NCI-H2171 treated with DMSO at 0.1 percent for 48 hours (cell line): Measurements from ENCODE around the gene CREB1.
A peak's percentile ranks its signal among the peaks of the same experiment; 100 is the strongest.
"Not testable (repeated sequence)": the region's sequence is repeated elsewhere in the genome, so short reads cannot be mapped to it uniquely, and the experiment has no call there.

Experiments
- DNase-seq: peaks from one replicate; lab custom pipeline; 2025; lab: John Stamatoyannopoulos, UW

CREB1 gene

GRCh38 chr2:207529330-207530159, at the start of gene CREB1:
Gene CREB1, plus strand, starts transcription at chr2:207529962. Its CDS starts 25,674 bp downstream, at chr2:207555636.
- DNase-seq: peak; percentile 95

GRCh38 chr2:207480521-207481040, 49.2 kb upstream of the CREB1 start:
- DNase-seq: no peak

DNA sequence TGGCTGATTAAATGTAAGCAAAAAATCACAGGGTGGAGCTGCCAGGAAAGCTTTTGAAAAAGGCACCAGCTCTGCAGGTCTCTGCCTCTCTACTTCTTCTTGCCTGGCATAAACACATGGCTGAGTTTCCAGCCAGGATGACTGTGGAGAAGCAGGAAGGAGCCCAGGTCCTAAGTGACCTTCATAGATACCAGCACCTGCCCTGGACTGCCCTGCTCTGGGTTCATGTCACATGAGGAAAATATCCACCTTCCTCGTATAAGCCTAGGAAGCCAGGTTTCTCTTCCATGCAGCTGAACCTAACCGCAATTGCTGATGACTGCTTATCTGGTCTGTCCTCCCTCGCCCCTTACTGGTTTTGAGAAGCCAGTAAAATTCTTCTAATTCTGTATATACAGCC, 47.8 kb upstream of the CREB1 start:
- DNase-seq: no peak

GRCh38 chr2:207482630-207483029, 47.1 kb upstream of the CREB1 start:
- DNase-seq: no peak

- no peak for DNase-seq
These were observed 46.7 kb upstream of the CREB1 start for GRCh38 chr2:207483066-207483465.

GRCh38 chr2:207483477-207483876, 46.3 kb upstream of the CREB1 start:
- DNase-seq: no peak

DNA sequence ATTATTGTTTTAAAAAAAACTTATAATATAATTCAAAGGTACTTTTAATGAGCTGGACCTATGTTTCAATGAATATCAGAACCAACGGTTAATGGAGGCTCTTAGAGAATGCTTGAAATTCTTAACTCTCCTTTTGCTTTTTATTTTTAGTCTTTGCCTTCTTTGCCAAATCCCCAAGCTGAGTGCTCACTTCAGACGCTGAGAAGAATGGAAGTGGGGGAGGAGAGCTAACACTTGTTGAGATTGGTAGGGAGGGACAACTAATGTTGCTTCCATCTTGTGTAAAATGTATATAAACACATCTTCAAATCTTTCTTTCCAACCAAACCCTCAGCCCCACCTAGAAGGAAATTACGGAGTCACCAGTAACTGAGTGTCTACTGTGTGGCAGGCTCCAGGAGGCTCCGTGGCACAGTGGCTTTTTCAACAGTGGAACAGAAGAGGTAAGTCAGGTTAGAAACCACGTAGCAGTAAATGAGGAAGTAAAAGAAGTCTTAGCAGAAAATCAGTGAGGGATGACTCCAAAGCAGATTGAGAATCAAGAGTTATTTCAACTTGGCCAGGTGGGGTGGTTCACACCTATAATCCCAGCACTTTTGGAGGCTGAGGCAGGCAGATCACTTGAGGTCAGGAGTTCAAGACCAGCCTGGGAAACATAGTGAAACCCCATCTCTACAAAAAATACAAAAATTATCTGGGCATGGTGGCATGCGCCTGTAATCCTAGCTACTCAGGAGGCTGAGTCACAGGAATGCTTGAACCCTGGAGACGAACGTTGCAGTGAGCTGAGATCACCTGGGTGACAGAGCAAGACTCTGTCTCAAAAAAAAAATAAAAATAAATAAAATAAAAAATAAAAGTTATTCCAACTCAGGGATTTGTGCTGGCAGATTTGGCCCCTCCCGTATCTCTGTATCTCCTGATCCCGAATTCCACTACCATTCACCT, 45.0 kb upstream of the CREB1 start:
- DNase-seq: no peak

- DNase-seq: no peak
These were observed 42.0 kb upstream of the CREB1 start for GRCh38 chr2:207487650-207488311.

DNA sequence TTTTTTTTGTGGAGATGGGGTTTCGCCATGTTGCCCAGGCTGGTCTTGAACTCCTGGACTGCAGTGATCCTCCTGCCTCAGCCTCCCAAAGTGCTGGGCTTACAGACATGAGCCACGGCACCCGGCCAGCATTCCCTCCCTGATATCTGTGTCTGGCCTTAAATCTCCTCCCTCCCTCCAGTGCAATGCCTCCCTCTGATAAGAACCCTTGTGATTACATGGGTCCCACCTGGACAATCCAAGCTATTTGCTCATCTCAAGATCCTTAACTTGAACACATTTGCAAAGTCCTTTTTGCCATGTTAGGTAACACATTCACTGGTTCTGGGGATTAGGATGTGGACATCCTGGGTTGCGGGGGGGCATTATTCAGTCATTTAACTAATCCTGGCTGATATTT, 40.5 kb upstream of the CREB1 start:
- DNase-seq: no peak

- DNase-seq: no peak
These were observed 39.3 kb upstream of the CREB1 start for GRCh38 chr2:207490441-207490840.

DNA sequence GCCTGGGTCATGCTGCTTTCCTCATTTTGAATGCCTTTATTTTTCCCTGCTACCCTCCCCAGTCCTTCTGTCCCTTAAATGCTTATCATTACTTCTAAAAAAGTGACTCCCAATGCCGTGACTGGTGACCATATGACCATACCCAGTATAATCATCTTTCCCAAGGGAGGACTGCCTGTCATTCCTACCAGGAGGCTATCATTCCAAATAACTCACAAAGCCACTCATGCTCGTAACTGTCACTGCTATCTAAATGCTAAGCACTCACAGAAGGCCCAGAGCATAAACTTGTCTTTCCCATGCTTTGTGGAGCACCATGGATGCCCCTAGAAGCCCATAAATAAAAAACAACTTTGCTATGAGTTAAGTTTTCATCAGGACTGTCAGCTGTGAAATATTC, 38.7 kb upstream of the CREB1 start:
- DNase-seq: no peak

DNA sequence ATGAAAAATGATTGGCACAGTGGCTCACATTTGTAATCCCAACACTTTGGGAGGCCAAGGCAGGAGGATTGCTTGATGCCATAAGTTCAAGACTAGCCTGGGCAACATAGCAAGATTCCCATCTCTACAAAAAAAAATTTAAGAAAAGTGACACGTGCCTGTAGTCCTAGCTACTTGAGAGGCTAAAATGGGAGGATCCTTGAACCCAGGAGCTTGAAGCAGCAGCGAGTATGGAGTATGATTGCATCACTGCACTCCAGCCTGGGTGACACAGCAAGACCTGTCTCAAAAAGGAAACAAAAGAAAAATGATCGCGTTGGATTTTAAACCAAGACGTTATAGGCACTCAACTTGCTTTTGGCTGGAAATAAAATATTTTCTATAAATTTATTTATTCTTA, 37.8 kb upstream of the CREB1 start:
- no peak for DNase-seq

- no peak for DNase-seq
These were observed 37.3 kb upstream of the CREB1 start for GRCh38 chr2:207492461-207492860.

DNA sequence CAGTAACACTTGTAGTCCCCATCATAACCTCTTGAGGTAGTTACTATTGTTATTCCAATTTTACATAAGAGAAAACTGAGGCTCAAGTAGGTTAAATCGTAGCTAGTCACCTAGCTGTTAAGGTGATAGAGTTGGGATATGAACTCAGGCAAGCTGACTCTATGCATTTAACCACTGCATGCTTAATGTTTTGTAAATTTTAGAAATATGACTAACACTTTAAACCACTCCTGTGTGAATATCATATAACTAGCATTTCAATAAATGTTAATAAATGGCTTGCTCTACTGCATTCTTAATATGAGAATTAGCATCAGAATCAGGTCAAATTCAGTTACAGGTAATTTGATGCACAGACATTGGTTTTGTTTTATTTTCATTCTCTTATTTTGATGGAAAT, 35.6 kb upstream of the CREB1 start:
- DNase-seq: no peak

GRCh38 chr2:207496936-207497335, 32.8 kb upstream of the CREB1 start:
- DNase-seq: not testable (repeated sequence)

GRCh38 chr2:207497596-207497995, 32.2 kb upstream of the CREB1 start:
- no peak for DNase-seq

- DNase-seq: no peak
These were observed 31.3 kb upstream of the CREB1 start for GRCh38 chr2:207498427-207498826.

DNA sequence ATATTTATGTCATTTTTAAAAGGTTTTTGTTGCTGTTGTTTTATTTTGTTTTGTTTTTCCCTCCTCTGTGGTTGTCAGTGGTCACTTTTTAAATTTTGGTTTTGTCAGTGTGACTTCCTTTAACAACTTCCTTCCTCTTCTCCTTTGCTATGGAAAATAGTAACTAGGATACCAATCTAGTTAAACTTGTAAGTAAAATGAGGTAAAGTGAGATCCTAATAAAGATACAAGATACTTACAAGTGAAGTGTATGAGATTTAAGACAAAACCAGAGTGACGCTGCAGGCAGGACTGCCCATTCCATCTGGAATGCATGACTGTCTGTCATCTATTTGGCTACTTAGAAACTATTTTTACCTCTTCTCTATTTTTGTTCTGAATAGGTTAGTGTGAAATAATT, 30.6 kb upstream of the CREB1 start:
- DNase-seq: no peak

- DNase-seq: no peak
These were observed 27.8 kb upstream of the CREB1 start for GRCh38 chr2:207501802-207502576.

DNA sequence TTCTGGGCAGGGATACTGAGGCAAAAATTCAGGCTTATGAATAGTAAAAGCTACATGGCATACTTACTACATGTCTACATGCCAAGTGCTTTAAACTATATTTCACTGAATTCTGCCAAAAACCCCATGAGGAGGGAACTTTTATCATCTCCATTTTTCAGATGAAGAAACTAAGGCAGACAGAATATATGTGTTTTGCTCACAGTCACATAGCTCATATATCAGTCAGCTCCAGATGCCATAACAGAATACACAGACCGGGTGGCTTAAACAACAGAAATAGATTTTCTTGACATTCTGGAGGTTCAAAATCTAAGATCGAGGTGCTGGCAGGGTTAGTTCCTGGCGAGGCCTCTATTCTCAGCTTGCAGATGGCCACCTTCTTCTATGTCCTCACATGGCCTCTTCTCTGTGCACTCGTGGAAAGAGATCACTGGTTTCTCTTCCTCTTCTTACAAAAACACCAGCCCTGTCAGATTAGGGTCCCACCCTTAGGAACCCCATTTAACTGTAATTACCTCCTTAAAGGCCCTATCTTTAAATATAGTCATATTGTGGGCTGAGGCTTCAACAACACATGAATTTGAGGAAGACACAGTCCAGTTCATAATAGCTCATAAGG, 27.1 kb upstream of the CREB1 start:
- DNase-seq: no peak

- DNase-seq: no peak
These were observed 26.5 kb upstream of the CREB1 start for GRCh38 chr2:207503234-207503633.
